Transverse colon (tissue), 4 donors: ENCODE results near the gene SYPL1.

Source experiments
- CTCF ChIP-seq, 5 experiments: fragments of 200-600 bp in 3 of 5; fragments of 450-650 bp in 2 of 5; sonication (generic) in 3 of 5; IDR thresholded peaks; 1 replicate in 2 of 5; 2 replicates in 3 of 5; pipeline ENCODE4 v1.5.1; 2016 to 2017; ENCODE audit warnings: antibody characterized with exemption in 5 of 5, inconsistent platforms in 3 of 5, mild to moderate bottlenecking in 2 of 5, moderate library complexity in 1 of 5
- EP300 ChIP-seq: sonication (generic); formaldehyde crosslinking; IDR thresholded peaks from one replicate; pipeline ENCODE4 v1.6.1; 2017; ENCODE audit warnings: antibody characterized with exemption, low read depth
- POLR2A ChIP-seq: fragments of 450-650 bp; IDR thresholded peaks from one replicate; pipeline ENCODE4 v1.6.1; 2016; ENCODE audit warnings: antibody characterized with exemption, mild to moderate bottlenecking, moderate library complexity
- POLR2AphosphoS5 ChIP-seq, 3 donors: sonication (generic); formaldehyde crosslinking; IDR thresholded peaks; one replicate each; pipeline ENCODE4 v1.6.1; 2016; ENCODE audit warnings: antibody characterized with exemption in 3 of 3

- TF ChIP-seq CTCF (IDR thresholded peaks at IDR 0.05) (no peak), POLR2A (peak; percentile 69), POLR2AphosphoS5 (IDR thresholded peaks at IDR 0.05) (peak; percentile 76 to 88 (median 76)), EP300 (no peak)
Observed at GRCh38 chr7:106112118-106112971, at the start of gene SYPL1.
